MCF 10A (cell line): ENCODE data around the gene KRTAP11-1. TPM values are rescaled to one million over a fixed set of nuclear protein-coding genes. Genes with fewer than 3 reads are reported as not detected.

ENCODE experiments used
- BruUV-seq: library from RNA; stranded (reverse); fragments of 400-500 nt; replicated peaks from 2 replicates; lab custom pipeline; 2021; lab: Mats Ljungman, UMichigan
- CTCF ChIA-PET: fragments of 300-600 bp; sonication (Branson Sonifier 250); formaldehyde crosslinking; extraction: SDS; loops from one replicate; lab custom pipeline; 2021; ENCODE audit warnings: antibody characterized with exemption, inconsistent platforms; lab: Yijun Ruan, JAX
- POLR2A ChIA-PET: fragments of 300-600, 350-650 bp; sonication (Branson Sonifier 250); formaldehyde crosslinking; extraction: SDS; loops from one replicate; lab custom pipeline; 2020; ENCODE audit warnings: antibody characterized with exemption, inconsistent platforms; lab: Yijun Ruan, JAX
- DNase-seq: peaks from one replicate; pipeline ENCODE4 v3.0.0-alpha.2; 2018; ENCODE audit not compliant: unreplicated experiment
- H3K27ac Mint-ChIP-seq: one replicate; pipeline ENCODE4 v1.8.0; 2022; ENCODE audit warnings: mild to moderate bottlenecking, low read depth, mixed read lengths; ENCODE audit not compliant: unreplicated experiment
- H3K27me3 Mint-ChIP-seq: one replicate; pipeline ENCODE4 v1.8.0; 2022; ENCODE audit warnings: mixed read lengths; ENCODE audit not compliant: insufficient read depth, unreplicated experiment
- H3K36me3 Mint-ChIP-seq: one replicate; pipeline ENCODE4 v1.8.0; 2022; ENCODE audit warnings: mild to moderate bottlenecking, moderate library complexity, mixed read lengths; ENCODE audit not compliant: insufficient read depth, unreplicated experiment
- H3K4me1 Mint-ChIP-seq: one replicate; pipeline ENCODE4 v1.8.0; 2022; ENCODE audit warnings: mixed read lengths; ENCODE audit not compliant: insufficient read depth, unreplicated experiment
- H3K4me3 Mint-ChIP-seq: one replicate; pipeline ENCODE4 v1.8.0; 2022; ENCODE audit warnings: mild to moderate bottlenecking, moderate library complexity, mixed read lengths; ENCODE audit not compliant: unreplicated experiment
- H3K9me3 Mint-ChIP-seq: one replicate; pipeline ENCODE4 v1.8.0; 2022; ENCODE audit warnings: mixed read lengths; ENCODE audit not compliant: unreplicated experiment
- intact Hi-C: fragments of 100-400 bp; cut with micrococcal nuclease; formaldehyde crosslinking; loops from 2 replicates; pipeline ENCODE4 v1.14.1; 2022
- total RNA-seq: library from RNA; stranded (reverse); gene quantifications from 2 replicates; pipeline ENCODE4 v1.2.3, GENCODE V29; 2022
- TF ChIP-seq, protein P1 (sequence below): fragments of 200-600 bp; IDR thresholded peaks from one replicate; pipeline ENCODE4 v1.8.0; 2022; ENCODE audit warnings: antibody characterized with exemption, mild to moderate bottlenecking; ENCODE audit not compliant: unreplicated experiment

The KRTAP11-1 gene
- total RNA-seq, 1 experiment from 2014 or later, result not detected

DNA sequence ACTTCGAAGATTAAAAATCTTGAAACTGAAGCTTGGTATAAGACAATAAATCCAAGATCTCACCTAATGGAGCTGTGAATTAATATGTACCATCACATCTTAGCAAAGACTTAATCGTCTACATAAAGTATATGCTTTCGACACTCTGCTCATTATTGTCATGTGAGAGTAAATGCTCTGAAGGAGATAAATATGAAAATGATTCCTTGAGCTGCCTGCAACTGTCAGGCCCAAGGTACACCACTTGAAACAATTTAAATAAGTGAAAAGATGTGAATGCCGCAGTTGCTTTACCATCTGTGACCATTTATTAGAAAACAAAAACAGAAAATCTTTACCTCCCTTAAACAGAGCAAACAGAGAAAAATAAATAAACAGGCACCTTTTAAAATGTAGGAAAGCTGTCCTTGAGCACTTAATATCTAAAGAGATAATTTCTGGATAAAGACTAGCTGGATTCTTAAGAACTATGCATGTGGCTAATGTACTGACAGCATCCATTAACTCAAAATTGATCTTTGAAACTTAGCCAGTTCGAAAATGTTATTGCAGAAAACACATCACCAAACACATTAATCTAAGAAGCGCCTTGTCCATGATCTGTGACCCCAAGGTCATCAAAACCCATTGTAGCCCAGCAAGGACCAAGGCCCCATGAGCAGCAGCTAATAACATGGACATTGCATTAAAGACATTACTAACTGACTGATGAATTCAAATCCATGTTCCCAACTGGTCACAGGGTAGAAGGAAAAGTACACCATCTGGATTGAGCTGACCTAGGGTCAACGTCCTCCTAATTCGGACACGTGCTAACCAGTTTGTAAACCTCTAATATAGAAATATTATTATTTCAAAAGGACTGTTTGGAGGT is 33.5 kb downstream of the KRTAP11-1 start:
- Mint-ChIP-seq H3K36me3 (no peaks in the 10 kb centered on the region), H3K27me3 (peaks cover 30% of the 10 kb centered on the region), H3K27ac (no peak overlapping the region), H3K4me1 (no peaks in the 10 kb centered on the region), H3K9me3 (no peaks in the 10 kb centered on the region), H3K4me3 (no peak overlapping the region)
- POLR2A ChIA-PET, result interaction anchor here (0.7 kb wide), 1 partner anchor 9 kb away, joined by 3 read pairs; no protein-coding TSS in a partner anchor
- no TSS peak for BruUV-seq
- CTCF ChIA-PET, result interaction anchor here (0.6 to 1.7 kb wide), 4 partner anchors 9 to 784 kb away, joined by 3 to 6 read pairs (median 4); no protein-coding TSS in a partner anchor
- TF ChIP-seq, protein P1, sequence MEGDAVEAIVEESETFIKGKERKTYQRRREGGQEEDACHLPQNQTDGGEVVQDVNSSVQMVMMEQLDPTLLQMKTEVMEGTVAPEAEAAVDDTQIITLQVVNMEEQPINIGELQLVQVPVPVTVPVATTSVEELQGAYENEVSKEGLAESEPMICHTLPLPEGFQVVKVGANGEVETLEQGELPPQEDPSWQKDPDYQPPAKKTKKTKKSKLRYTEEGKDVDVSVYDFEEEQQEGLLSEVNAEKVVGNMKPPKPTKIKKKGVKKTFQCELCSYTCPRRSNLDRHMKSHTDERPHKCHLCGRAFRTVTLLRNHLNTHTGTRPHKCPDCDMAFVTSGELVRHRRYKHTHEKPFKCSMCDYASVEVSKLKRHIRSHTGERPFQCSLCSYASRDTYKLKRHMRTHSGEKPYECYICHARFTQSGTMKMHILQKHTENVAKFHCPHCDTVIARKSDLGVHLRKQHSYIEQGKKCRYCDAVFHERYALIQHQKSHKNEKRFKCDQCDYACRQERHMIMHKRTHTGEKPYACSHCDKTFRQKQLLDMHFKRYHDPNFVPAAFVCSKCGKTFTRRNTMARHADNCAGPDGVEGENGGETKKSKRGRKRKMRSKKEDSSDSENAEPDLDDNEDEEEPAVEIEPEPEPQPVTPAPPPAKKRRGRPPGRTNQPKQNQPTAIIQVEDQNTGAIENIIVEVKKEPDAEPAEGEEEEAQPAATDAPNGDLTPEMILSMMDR, result no peak
- intact Hi-C loops, result no loop called here
- no peak for DNase-seq

DNA sequence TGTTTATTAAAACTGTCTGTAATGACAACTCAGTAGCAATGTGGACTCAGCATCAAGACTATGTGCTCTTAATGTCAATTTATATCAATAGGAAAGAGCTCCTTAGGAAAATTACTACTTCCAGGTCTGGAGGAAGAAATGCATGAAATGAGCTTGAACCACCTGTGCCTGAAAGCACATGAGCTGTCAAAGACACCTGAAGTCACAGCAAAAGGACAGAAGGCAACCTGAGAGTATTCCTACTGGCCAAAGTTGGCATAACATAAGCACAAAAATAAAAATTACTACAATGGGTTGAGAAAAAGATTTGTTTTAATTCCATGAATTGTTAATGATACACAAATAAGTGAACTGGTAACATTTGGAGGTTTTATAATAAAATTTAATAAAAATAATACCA is 38.4 kb downstream of the KRTAP11-1 start:
- ChIA-PET POLR2A (no interaction called here), CTCF (interaction anchor here (2.0 kb wide), 1 partner anchor 11 kb away, joined by 10 read pairs; no protein-coding TSS in a partner anchor)
- TF ChIP-seq, protein P1, result no peak
- DNase-seq, result no peak
- no TSS peak for BruUV-seq
- Mint-ChIP-seq H3K27ac (no peak overlapping the region), H3K27me3 (peaks cover 44% of the 10 kb centered on the region), H3K9me3 (no peaks in the 10 kb centered on the region), H3K4me1 (no peaks in the 10 kb centered on the region), H3K4me3 (no peak overlapping the region), H3K36me3 (no peaks in the 10 kb centered on the region)
- intact Hi-C loops, result no loop called here

DNA sequence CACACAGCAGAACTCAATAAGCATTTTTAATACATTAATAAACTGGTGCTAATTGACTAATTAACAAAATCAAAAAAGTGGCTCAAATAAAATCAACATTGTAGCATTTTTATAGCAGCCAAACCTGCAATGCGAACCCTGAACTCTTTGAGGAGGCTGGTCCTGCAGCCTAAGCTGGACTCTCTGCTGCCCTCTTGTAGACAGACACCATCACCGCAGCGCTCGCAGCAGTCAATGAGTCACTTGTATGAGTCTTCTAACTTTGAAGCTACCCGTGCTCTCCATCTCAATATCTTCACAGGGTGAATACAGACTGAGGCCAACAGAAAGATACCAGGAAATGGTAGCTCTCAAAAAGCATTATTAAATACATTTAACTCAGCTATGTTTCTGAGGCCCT is 42.1 kb downstream of the KRTAP11-1 start:
- CTCF ChIA-PET, result interaction anchor here (0.5 to 2.1 kb wide), 36 partner anchors 9 to 743 kb away, joined by 3 to 14 read pairs (median 3); partner anchors contain the start of gene KRTAP7-1

More for the DNA sequence above, 42.1 kb downstream of the KRTAP11-1 start:
- Mint-ChIP-seq H3K27me3 (peaks cover 27% of the 10 kb centered on the region), H3K4me1 (no peaks in the 10 kb centered on the region), H3K9me3 (no peaks in the 10 kb centered on the region), H3K27ac (no peak overlapping the region), H3K36me3 (no peaks in the 10 kb centered on the region), H3K4me3 (no peak overlapping the region)
- peak; percentile 58 for DNase-seq
- no TSS peak for BruUV-seq
- TF ChIP-seq, protein P1, result peak; percentile 58
- POLR2A ChIA-PET, result interaction anchor here (1.0 kb wide), 1 partner anchor 69 kb away, joined by 3 read pairs; no protein-coding TSS in a partner anchor
- intact Hi-C loops, result loop anchor here (1.0 to 10.0 kb wide), 2 partner anchors 247 to 335 kb away; partner anchors contain the start of gene KRTAP19-5
